22Rv1 (cell line): ENCODE measurements around the gene ACOT7.
A peak's percentile ranks its signal among the peaks of the same experiment; 100 is the strongest.

Experiments
- H3K27ac ChIP-seq: fragments of 450-650 bp; 2 replicates; pipeline ENCODE4 v1.5.1; 2017
- CTCF ChIP-seq: fragments of 450-650 bp; IDR thresholded peaks from 2 replicates; pipeline ENCODE4 v1.5.1; 2017; ENCODE audit warnings: mild to moderate bottlenecking
- ZFX ChIP-seq: fragments of 450-650 bp; IDR thresholded peaks from 2 replicates; pipeline ENCODE4 v1.6.1; 2017; ENCODE audit warnings: antibody characterized with exemption, borderline replicate concordance

The ACOT7 gene

GRCh38 chr1:6425658-6426057 is 32.1 kb upstream of the ACOT7 start:
- TF ChIP-seq CTCF (no peak), ZFX (no peak)
- H3K27ac ChIP-seq: no peak overlapping the region

- TF ChIP-seq ZFX (no peak), CTCF (no peak)
- no peak within 1 kb of the TSS for H3K27ac ChIP-seq
Measured at GRCh38 chr1:6424619-6425593, 31.3 kb upstream of the ACOT7 start, which contains the start of gene ESPN. Gene ESPN, plus strand, starts transcription at chr1:6424776. Its CDS starts 180 bp downstream, at chr1:6424956.

- TF ChIP-seq ZFX: no peak
- no peak for TF ChIP-seq CTCF
- no peak overlapping the region for H3K27ac ChIP-seq
Measured at GRCh38 chr1:6424000-6424565, 30.5 kb upstream of the ACOT7 start.

- TF ChIP-seq CTCF (peak; percentile 96), ZFX (no peak)
- no peak overlapping the region for H3K27ac ChIP-seq
Measured at GRCh38 chr1:6423321-6423999, 29.9 kb upstream of the ACOT7 start.

GRCh38 chr1:6421266-6421665 is 27.7 kb upstream of the ACOT7 start:
- TF ChIP-seq ZFX: no peak
- TF ChIP-seq CTCF: no peak
- H3K27ac ChIP-seq: no peak overlapping the region

- no peak overlapping the region for H3K27ac ChIP-seq
- TF ChIP-seq ZFX (no peak), CTCF (no peak)
Measured at GRCh38 chr1:6420454-6421042, 27.0 kb upstream of the ACOT7 start.
